ENCODE data around the gene APOC1.
A peak's percentile ranks its signal among the peaks of the same experiment; 100 is the strongest.

Gene APOC1

DNA sequence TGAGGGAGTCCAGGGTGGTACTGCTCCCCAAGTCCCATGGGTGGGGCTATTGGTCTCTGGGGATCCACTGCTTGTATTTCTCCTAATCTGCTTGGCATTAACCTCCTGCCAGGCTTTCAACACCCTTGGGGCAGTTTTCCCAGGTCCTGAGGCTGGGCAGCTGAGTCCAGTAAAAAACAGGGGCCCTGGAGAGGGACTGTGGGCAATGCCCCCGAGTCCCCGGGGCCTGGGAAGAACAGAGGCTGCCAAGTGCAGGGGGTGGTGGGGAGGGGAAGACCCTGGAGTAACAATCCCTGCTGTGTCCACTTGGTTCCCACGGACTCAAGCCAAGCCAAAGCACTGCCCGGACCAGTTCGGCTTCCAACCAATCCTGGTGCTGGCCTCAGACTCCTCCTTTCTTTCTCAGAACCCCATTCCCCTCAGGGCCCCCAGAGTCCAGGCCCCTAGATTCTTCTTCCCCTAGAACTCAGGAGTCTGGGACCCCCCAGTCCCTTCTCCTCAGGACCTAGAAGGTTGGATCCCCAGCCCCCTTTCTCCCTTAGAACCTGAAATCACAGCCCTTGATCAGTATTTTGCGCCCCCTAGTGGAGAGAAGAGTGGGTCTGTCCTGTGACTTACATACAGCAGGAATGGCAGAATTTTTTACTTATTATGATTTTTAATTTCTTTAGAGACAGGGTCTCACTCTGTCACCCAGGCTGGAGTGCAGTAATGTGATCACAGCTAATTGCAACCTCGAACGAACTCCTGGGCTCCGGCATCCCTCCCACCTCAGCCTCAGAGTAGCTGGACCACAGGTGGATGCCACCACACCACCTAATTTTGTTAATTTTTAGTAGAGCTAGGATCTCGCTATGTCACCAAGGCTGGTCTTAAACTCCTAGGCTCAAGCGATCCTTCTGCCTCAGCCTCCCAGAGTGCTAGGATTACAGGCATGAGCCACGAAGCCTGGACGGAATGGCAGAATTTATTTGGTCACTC lies 37.1 kb downstream of the APOC1 start:
- DNase-seq (ENCODE audit: extremely low spot score): peak; percentile 74
- TF ChIP-seq FOXK2 (IDR thresholded peaks at IDR 0.05): no peak
- ChIA-PET CTCF (interaction anchor here (0.7 to 1.4 kb wide), 5 partner anchors 35 to 48 kb away, joined by 3 to 6 read pairs (median 3); partner anchors contain the start of gene APOE), POLR2A (interaction anchor here (1.3 kb wide), 1 partner anchor 46 kb away, joined by 4 read pairs; the partner anchor contains the start of gene APOE)

DNA sequence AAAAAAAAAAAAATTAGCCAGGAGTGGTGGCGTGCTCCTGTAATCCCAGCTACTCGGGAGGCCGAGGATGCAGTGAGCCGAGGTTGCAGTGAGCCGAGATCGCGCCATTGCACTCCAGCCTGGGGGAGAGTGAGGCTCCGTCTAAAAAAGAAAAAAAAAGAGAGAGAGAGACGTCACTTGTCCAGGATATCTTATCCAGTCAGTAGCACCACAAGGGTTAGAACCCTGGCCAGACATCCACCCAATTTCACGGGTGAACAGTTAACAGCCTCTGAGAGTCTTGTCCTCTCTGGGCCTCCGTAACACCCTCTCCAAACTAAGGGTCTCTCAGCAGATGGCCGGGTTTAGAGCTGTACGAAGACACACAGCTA lies 39.9 kb downstream of the APOC1 start:
- DNase-seq (ENCODE audit: extremely low spot score): no peak
- TF ChIP-seq ARNT (IDR thresholded peaks at IDR 0.05) (no peak), ZNF384 (IDR thresholded peaks at IDR 0.05) (peak; percentile 71)
- ChIA-PET CTCF (interaction anchor here (1.0 kb wide), 1 partner anchor 49 kb away, joined by 4 read pairs; the partner anchor contains the start of gene APOE), POLR2A (interaction anchor here (0.6 to 1.8 kb wide), 14 partner anchors 12 to 106 kb away, joined by 3 to 17 read pairs (median 5); partner anchors contain the start of genes APOC1, APOE and CLASRP)

DNA sequence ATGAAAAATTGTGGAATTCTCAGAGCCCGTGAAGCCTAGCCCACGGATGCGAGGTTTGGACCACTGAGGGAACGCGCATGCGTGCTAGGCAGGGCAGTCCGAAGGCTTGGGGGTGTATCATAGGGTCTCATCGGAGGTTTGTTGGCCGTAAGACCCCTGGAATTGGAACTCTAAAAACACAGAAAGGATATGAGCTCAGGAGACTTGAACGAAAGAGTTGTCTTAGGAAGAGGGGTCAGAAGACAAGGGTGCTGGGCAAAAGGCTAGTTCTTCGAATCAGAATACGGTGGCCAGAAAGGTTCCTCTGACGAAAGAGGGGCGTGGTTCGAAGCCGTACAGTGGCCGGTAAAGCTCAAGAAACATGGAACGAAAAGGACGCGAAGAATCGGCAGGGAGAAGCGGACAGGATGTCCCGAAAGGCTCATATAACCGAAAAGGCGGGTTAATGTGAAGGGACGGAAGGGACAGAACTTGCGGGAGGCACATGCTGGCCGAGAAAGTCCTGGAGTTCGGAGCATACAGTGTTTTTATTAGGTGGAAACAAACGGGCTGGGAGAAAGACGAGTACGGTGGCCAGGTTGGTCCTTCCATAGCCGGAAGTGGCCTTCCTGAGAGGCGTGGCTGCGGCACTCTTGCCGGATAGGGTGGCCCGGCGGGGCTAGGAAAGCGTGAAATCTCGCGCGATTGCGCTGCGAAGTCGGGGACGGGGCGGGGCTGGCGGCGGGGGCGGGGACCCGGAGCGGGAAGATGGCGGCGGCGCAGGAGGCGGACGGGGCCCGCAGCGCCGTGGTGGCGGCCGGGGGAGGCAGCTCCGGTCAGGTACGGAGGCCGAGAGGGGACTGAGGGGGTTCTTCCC lies 40.5 kb downstream of the APOC1 start, which contains the start of gene CLPTM1:
CLPTM1 (plus strand) TSS at position 732 of the 856 bp plus-strand sequence; CDS start at position 748, 16 bp downstream.
- no peak for TF ChIP-seq TARDBP (IDR thresholded peaks at IDR 0.05)
- peak; percentile 68 for TF ChIP-seq L3MBTL2 (conservative IDR thresholded peaks at IDR 0.05)
- TF ChIP-seq HDGF (IDR thresholded peaks at IDR 0.05; ENCODE audit: borderline replicate concordance): no peak
- TF ChIP-seq ELF4 (IDR thresholded peaks at IDR 0.05): peak; percentile 94
- TF ChIP-seq BHLHE40 (IDR thresholded peaks at IDR 0.05; ENCODE audit: borderline replicate concordance): no peak
- 0 out of 2 replicates have a peak, but pooled peaks have one; percentile 4 for TF ChIP-seq FOXM1 (IDR thresholded peaks at IDR 0.05; ENCODE audit: borderline replicate concordance)
- no peak for TF ChIP-seq FOXK2 (IDR thresholded peaks at IDR 0.05)
- TF ChIP-seq SUZ12 (IDR thresholded peaks at IDR 0.05): no peak
- no peak for TF ChIP-seq ZNF384 (IDR thresholded peaks at IDR 0.05)
- no peak for TF ChIP-seq LEF1 (IDR thresholded peaks at IDR 0.05; ENCODE audit: borderline replicate concordance)
- no peak for TF ChIP-seq CTBP1 (IDR thresholded peaks at IDR 0.05; ENCODE audit: borderline replicate concordance)
- TF ChIP-seq ARNT (IDR thresholded peaks at IDR 0.05): no peak
- peak; percentile 70; the same call in 1 of the 2 replicates for TF ChIP-seq SP1 (IDR thresholded peaks at IDR 0.05)
- TF ChIP-seq NFRKB (IDR thresholded peaks at IDR 0.05): no peak
- ChIA-PET POLR2A (interaction anchor here (0.6 to 1.8 kb wide), 14 partner anchors 11 to 107 kb away, joined by 3 to 17 read pairs (median 5); partner anchors contain the start of genes APOC1, APOE and CLASRP), CTCF (interaction anchor here (0.6 to 1.0 kb wide), 2 partner anchors 32 to 49 kb away, joined by 3 to 4 read pairs; partner anchors contain the start of gene APOE)
- peak; percentile 98 for DNase-seq (ENCODE audit: extremely low spot score)

DNA sequence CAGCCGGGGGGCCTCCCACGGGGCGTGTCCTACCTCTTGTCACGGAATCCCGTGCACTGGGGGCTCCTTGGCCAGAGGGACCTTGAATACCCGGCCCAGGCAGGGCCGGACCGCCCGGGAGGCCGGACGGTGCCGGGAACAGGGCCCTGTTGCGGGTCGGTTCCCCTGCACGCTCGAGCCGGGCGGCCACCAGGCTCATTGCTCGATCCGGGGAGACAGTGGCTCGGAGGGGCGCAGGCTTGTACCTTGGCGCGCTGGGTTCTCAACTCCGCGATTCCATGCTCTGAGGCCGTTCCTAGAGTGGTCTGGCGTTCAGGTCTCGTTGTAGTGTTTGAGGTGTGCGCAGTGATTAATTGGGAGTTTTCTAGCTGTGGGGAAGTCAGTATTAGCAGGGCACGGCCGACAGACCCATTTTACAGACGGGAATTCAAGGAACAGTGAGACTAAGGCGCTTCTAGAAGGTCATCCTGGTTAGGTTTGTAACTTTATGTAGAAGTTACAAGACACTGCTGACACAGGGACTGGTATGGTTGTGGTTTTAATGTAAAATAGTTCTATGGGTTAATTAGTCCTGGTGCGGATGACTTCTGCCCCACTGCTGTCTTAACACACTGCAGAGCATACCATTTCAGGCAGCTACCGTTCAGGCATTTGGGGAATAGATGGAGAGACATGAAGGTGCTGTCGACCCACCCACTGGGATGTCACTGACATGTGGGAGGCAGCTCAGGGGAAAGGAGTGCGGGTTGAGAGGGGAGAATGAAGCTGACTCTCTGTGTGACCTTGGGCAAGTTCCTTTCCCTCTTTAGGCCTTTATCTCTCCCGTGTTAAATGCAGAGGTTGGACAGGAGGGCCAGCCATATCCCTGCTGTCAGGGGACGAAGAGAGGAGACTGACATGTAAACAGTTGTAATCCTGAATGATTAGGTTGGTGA lies 41.4 kb downstream of the APOC1 start:
- no peak for TF ChIP-seq SP1 (IDR thresholded peaks at IDR 0.05)
- TF ChIP-seq FOXA1 (IDR thresholded peaks at IDR 0.05): no peak
- no peak for TF ChIP-seq CTBP1 (IDR thresholded peaks at IDR 0.05; ENCODE audit: borderline replicate concordance)
- no peak for TF ChIP-seq ARNT (IDR thresholded peaks at IDR 0.05)
- TF ChIP-seq, protein P1, sequence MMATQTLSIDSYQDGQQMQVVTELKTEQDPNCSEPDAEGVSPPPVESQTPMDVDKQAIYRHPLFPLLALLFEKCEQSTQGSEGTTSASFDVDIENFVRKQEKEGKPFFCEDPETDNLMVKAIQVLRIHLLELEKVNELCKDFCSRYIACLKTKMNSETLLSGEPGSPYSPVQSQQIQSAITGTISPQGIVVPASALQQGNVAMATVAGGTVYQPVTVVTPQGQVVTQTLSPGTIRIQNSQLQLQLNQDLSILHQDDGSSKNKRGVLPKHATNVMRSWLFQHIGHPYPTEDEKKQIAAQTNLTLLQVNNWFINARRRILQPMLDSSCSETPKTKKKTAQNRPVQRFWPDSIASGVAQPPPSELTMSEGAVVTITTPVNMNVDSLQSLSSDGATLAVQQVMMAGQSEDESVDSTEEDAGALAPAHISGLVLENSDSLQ (IDR thresholded peaks at IDR 0.05): no peak
- no peak for TF ChIP-seq L3MBTL2 (conservative IDR thresholded peaks at IDR 0.05)
- TF ChIP-seq BHLHE40 (IDR thresholded peaks at IDR 0.05; ENCODE audit: borderline replicate concordance): no peak
- TF ChIP-seq ZNF384 (IDR thresholded peaks at IDR 0.05): no peak
- no peak for TF ChIP-seq ELF4 (IDR thresholded peaks at IDR 0.05)
- ChIA-PET POLR2A (interaction anchor here (0.7 to 1.8 kb wide), 4 partner anchors 15 to 48 kb away, joined by 3 to 8 read pairs (median 3); no protein-coding TSS in a partner anchor), CTCF (no interaction called here)

DNA sequence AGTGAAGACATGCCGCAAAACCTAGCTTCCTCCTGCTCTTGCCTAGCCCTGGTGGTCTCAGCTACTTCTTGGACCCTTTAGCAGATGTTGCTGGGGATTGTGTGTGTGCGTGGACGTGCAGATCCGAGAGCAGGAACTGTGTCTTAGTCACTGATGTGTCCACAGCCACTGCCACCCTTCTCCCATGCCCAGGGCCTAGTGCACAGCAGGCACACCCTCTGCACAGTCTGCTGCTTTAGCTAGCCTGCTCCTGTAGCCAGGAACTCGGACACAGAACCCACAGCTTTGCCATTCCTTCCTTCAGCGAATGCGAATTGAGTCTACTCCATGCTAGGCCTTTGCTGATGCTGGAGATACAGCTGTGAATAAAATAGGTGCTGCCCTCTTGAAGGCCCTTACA lies 43.1 kb downstream of the APOC1 start:
- TF ChIP-seq NFRKB (IDR thresholded peaks at IDR 0.05) (no peak), TARDBP (IDR thresholded peaks at IDR 0.05) (no peak), CTBP1 (IDR thresholded peaks at IDR 0.05; ENCODE audit: borderline replicate concordance) (no peak), FOXK2 (IDR thresholded peaks at IDR 0.05) (no peak), HDGF (IDR thresholded peaks at IDR 0.05; ENCODE audit: borderline replicate concordance) (no peak), SP1 (IDR thresholded peaks at IDR 0.05) (no peak), ELF4 (IDR thresholded peaks at IDR 0.05) (no peak), SUZ12 (IDR thresholded peaks at IDR 0.05) (no peak), L3MBTL2 (conservative IDR thresholded peaks at IDR 0.05) (no peak), LEF1 (IDR thresholded peaks at IDR 0.05; ENCODE audit: borderline replicate concordance) (no peak)
- TF ChIP-seq, protein P1 (IDR thresholded peaks at IDR 0.05): no peak
- DNase-seq (ENCODE audit: extremely low spot score): no peak
- POLR2A ChIA-PET: interaction anchor here (0.9 to 1.4 kb wide), 3 partner anchors 29 to 67 kb away, joined by 3 read pairs; no protein-coding TSS in a partner anchor
- CTCF ChIA-PET: no interaction called here

More for the DNA sequence above, 41.4 kb downstream of the APOC1 start:
- DNase-seq (ENCODE audit: extremely low spot score): no peak

All from HEK293T (cell line).